ENCODE data around the gene PCSK5. TPM values are rescaled to one million over a fixed set of nuclear protein-coding genes. Genes with fewer than 3 reads are reported as not detected.

Gene PCSK5
- total and polyA plus RNA-seq, 2 donors (not counting 3 experiments of a cell fraction or from before 2014, with no cell fraction given) = 2.6 to 4.8 TPM

DNA sequence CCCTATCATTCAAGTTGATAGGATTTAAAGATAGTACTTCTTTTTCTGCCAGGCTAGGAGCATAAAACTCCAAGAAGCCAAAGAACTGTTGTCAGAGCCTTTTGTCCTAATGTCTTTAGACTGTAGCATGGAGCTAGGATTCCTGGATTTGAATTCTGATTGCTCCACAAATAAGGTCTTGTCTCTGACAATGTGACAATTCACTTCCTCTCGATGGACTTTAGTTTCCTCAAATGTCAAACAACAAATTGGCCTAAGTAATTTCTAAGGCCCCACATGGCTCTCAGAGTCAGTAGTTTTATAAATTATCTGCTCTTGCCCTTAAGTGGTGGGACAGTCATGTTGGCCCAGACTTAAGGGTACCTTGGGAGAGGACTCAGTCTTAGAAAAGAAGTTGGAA, 467.1 kb downstream of the PCSK5 start:
- dilution Hi-C loops (cut with MboI; ENCODE audit: extremely low pct_ligation_motif_present, low sequenced_read_pairs) = no loop called here
- FAIRE-seq (no peak), DNase-seq (ENCODE audit: low read depth, low spot score) (no peak)
- no peaks in the 10 kb centered on the region for H3K27me3 ChIP-seq (ENCODE audit: control insufficient read depth in 2 of 2, insufficient read depth in 2 of 2, low read length in 2 of 2)
- no peaks in the 10 kb centered on the region for H3K4me1 ChIP-seq (ENCODE audit: control insufficient read depth, extremely low read depth, insufficient read depth, low read length)
- H3K79me2 ChIP-seq (ENCODE audit: control insufficient read depth, insufficient read depth, low read length) = no peaks in the 10 kb centered on the region
- H3K9me3 ChIP-seq (replicated peaks; ENCODE audit: control insufficient read depth, insufficient read depth, low read length) = no peaks in the 10 kb centered on the region
- H3K27ac ChIP-seq (ENCODE audit: insufficient read depth, low read depth, low read length) = no peak overlapping the region
- BruUV-seq (replicated peaks) = no TSS peak
- no peak overlapping the region for H3K4me3 ChIP-seq (replicated peaks in 1 of 3; ENCODE audit: insufficient read depth in 1 of 3, low read depth in 1 of 3, low read length in 3 of 3)
- no peaks in the 10 kb centered on the region for H3K9me1 ChIP-seq (replicated peaks; ENCODE audit: control insufficient read depth, extremely low read depth, insufficient read depth, low read length)
- POLR2A ChIA-PET = no interaction called here
- no peak overlapping the region for H2AFZ ChIP-seq (ENCODE audit: low read depth, low read length)
- H3K9ac ChIP-seq (replicated peaks; ENCODE audit: extremely low read depth, insufficient read depth, low read length) = no peak overlapping the region
- no peak overlapping the region for H3K4me2 ChIP-seq (ENCODE audit: insufficient read depth, low read length)
- no peaks in the 10 kb centered on the region for H3K36me3 ChIP-seq (ENCODE audit: control insufficient read depth in 2 of 2, extremely low read depth in 1 of 2, insufficient read depth in 2 of 2, low read length in 2 of 2)
- CTCF ChIA-PET = no interaction called here
- TF ChIP-seq, protein P1, sequence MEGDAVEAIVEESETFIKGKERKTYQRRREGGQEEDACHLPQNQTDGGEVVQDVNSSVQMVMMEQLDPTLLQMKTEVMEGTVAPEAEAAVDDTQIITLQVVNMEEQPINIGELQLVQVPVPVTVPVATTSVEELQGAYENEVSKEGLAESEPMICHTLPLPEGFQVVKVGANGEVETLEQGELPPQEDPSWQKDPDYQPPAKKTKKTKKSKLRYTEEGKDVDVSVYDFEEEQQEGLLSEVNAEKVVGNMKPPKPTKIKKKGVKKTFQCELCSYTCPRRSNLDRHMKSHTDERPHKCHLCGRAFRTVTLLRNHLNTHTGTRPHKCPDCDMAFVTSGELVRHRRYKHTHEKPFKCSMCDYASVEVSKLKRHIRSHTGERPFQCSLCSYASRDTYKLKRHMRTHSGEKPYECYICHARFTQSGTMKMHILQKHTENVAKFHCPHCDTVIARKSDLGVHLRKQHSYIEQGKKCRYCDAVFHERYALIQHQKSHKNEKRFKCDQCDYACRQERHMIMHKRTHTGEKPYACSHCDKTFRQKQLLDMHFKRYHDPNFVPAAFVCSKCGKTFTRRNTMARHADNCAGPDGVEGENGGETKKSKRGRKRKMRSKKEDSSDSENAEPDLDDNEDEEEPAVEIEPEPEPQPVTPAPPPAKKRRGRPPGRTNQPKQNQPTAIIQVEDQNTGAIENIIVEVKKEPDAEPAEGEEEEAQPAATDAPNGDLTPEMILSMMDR (IDR thresholded peaks at IDR 0.05; ENCODE audit: extremely low read depth in 1 of 2, insufficient read depth in 1 of 2, low read depth in 1 of 2, low read length in 2 of 2) = no peak
- no peak for TF ChIP-seq MYC (IDR thresholded peaks at IDR 0.05; ENCODE audit: low read depth, low read length)
- no peaks in the 10 kb centered on the region for H4K20me1 ChIP-seq (replicated peaks; ENCODE audit: control insufficient read depth, extremely low read depth, insufficient read depth, low read length)
- intact Hi-C loops (cut with micrococcal nuclease) = no loop called here

DNA sequence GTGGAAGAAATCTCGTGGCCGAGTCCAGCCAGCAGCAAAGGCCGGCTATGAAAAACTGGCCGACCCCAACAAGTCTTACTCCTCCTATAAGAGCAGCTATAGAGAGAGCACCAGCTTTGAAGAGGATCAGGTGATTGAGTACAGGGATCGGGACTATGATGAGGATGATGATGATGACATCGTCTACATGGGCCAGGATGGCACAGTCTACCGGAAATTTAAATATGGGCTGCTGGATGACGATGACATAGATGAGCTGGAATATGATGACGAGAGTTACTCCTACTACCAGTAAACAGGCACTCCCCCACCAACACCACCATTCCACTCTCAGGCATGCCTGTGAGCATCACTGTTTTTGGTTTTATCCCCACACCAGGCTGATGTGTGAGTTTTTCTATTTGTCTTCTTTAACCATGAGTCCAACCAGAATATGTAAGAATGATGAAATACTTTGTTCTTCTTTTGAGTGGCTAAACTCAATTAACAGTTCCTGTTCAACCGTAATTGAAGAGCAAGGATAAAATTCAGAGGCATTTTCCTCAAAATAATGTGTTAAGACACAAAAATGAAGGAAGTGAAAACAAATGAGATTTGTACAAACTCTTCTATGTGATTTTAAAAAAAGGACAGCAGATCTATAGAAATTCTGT, 468.3 kb downstream of the PCSK5 start:
- BruUV-seq (replicated peaks) = no TSS peak
- H3K9me3 ChIP-seq (replicated peaks; ENCODE audit: control insufficient read depth, insufficient read depth, low read length) = no peaks in the 10 kb centered on the region
- dilution Hi-C loops (cut with MboI; ENCODE audit: extremely low pct_ligation_motif_present, low sequenced_read_pairs) = no loop called here
- no peak for TF ChIP-seq MYC (IDR thresholded peaks at IDR 0.05; ENCODE audit: low read depth, low read length)
- TF ChIP-seq POLR2AphosphoS5 (IDR thresholded peaks at IDR 0.05; ENCODE audit: insufficient read depth, low read depth, low read length) = no peak
- TF ChIP-seq JUN (IDR thresholded peaks at IDR 0.05; ENCODE audit: borderline replicate concordance, insufficient read depth, insufficient read length, low read depth) = no peak
- TF ChIP-seq EZH2 (IDR thresholded peaks at IDR 0.05; ENCODE audit: borderline replicate concordance, low read depth, low read length, severe bottlenecking) = no peak
- TF ChIP-seq POLR2A (IDR thresholded peaks at IDR 0.05; ENCODE audit: low read depth, low read length) = no peak
- TF ChIP-seq, protein P1 (IDR thresholded peaks at IDR 0.05; ENCODE audit: extremely low read depth in 1 of 2, insufficient read depth in 1 of 2, low read depth in 1 of 2, low read length in 2 of 2) = no peak
- TF ChIP-seq, protein P2, sequence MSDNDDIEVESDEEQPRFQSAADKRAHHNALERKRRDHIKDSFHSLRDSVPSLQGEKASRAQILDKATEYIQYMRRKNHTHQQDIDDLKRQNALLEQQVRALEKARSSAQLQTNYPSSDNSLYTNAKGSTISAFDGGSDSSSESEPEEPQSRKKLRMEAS (IDR thresholded peaks at IDR 0.05; ENCODE audit: insufficient read depth, insufficient read length) = no peak
- no peak for TF ChIP-seq GATA2 (IDR thresholded peaks at IDR 0.05; ENCODE audit: insufficient read depth, insufficient read length, low read depth, low read length)
- TF ChIP-seq FOS (IDR thresholded peaks at IDR 0.05; ENCODE audit: borderline replicate concordance, insufficient read depth, low read length) = no peak
- intact Hi-C loops (cut with micrococcal nuclease) = no loop called here
- H3K27ac ChIP-seq (ENCODE audit: insufficient read depth, low read depth, low read length) = no peak overlapping the region
- FAIRE-seq = no peak
- no peaks in the 10 kb centered on the region for H3K4me1 ChIP-seq (ENCODE audit: control insufficient read depth, extremely low read depth, insufficient read depth, low read length)
- CTCF ChIA-PET = no interaction called here
- no peaks in the 10 kb centered on the region for H3K9me1 ChIP-seq (replicated peaks; ENCODE audit: control insufficient read depth, extremely low read depth, insufficient read depth, low read length)
- no peak overlapping the region for H3K4me3 ChIP-seq (replicated peaks in 1 of 3; ENCODE audit: insufficient read depth in 1 of 3, low read depth in 1 of 3, low read length in 3 of 3)
- POLR2A ChIA-PET = no interaction called here
- no peaks in the 10 kb centered on the region for H3K79me2 ChIP-seq (ENCODE audit: control insufficient read depth, insufficient read depth, low read length)
- no peak for DNase-seq (ENCODE audit: low read depth, low spot score)
- no peak overlapping the region for H3K9ac ChIP-seq (replicated peaks; ENCODE audit: extremely low read depth, insufficient read depth, low read length)
- H3K36me3 ChIP-seq (ENCODE audit: control insufficient read depth in 2 of 2, extremely low read depth in 1 of 2, insufficient read depth in 2 of 2, low read length in 2 of 2) = no peaks in the 10 kb centered on the region
- no peak overlapping the region for H3K4me2 ChIP-seq (ENCODE audit: insufficient read depth, low read length)
- H3K27me3 ChIP-seq (ENCODE audit: control insufficient read depth in 2 of 2, insufficient read depth in 2 of 2, low read length in 2 of 2) = no peaks in the 10 kb centered on the region
- no peaks in the 10 kb centered on the region for H4K20me1 ChIP-seq (replicated peaks; ENCODE audit: control insufficient read depth, extremely low read depth, insufficient read depth, low read length)
- H2AFZ ChIP-seq (ENCODE audit: low read depth, low read length) = no peak overlapping the region
